Measurements from ENCODE around the gene MTG1.

MTG1 gene

DNA sequence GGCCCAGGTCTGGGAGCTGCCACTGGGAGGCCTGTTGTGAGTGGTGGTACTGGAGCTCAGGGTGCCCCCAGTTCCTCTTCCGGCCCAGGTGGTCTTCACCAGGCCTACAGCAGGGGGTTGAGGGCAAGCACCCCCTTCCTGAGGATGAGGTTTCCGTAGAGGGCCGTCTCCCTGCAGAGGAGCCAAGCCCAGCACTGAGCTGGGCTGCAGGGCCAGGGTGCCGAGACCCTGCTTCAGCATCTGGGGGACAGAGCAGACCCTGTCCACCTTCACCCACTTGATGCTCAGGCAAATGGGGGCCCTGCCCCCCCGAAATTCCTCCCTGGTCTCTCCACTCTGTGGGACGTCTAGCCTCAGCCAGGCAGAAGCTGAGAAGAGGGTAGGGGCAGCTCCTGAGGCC is 38.7 kb upstream of the MTG1 start:
- Histone ChIP-seq H3K79me2 (ENCODE audit: insufficient read depth, low read length) (no peaks in the 10 kb centered on the region), H3K36me3 (ENCODE audit: insufficient read depth, low read length) (no peaks in the 10 kb centered on the region), H3K27ac (ENCODE audit: low read depth, low read length, poor library complexity, severe bottlenecking) (no peak overlapping the region), H2AFZ (ENCODE audit: low read length) (no peak overlapping the region), H3K4me1 (ENCODE audit: insufficient read depth, low read length, severe bottlenecking) (peaks cover 7% of the 10 kb centered on the region), H3K9me2 (ENCODE audit: low read depth, low read length) (no peaks in the 10 kb centered on the region), H3K4me3 (ENCODE audit: low read depth, low read length, poor library complexity, severe bottlenecking) (no peak overlapping the region), H3F3A (ENCODE audit: insufficient read depth, low read length) (no peaks in the 10 kb centered on the region), H4K20me1 (ENCODE audit: insufficient read depth, low read length) (no peaks in the 10 kb centered on the region), H3K27me3 (ENCODE audit: insufficient read depth, low read length) (peaks cover 4% of the 10 kb centered on the region; the same call in 1 of the 2 replicates), H3K9ac (ENCODE audit: low read length) (no peak overlapping the region), H3K9me3 (ENCODE audit: low read length) (no peaks in the 10 kb centered on the region), H3K4me2 (ENCODE audit: low read length) (no peak overlapping the region)
- TF ChIP-seq EZH2 (IDR thresholded peaks at IDR 0.05; ENCODE audit: borderline replicate concordance, low read length), result no peak
- TF ChIP-seq, protein P1, sequence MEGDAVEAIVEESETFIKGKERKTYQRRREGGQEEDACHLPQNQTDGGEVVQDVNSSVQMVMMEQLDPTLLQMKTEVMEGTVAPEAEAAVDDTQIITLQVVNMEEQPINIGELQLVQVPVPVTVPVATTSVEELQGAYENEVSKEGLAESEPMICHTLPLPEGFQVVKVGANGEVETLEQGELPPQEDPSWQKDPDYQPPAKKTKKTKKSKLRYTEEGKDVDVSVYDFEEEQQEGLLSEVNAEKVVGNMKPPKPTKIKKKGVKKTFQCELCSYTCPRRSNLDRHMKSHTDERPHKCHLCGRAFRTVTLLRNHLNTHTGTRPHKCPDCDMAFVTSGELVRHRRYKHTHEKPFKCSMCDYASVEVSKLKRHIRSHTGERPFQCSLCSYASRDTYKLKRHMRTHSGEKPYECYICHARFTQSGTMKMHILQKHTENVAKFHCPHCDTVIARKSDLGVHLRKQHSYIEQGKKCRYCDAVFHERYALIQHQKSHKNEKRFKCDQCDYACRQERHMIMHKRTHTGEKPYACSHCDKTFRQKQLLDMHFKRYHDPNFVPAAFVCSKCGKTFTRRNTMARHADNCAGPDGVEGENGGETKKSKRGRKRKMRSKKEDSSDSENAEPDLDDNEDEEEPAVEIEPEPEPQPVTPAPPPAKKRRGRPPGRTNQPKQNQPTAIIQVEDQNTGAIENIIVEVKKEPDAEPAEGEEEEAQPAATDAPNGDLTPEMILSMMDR (IDR thresholded peaks at IDR 0.05; ENCODE audit: low read length), result no peak

DNA sequence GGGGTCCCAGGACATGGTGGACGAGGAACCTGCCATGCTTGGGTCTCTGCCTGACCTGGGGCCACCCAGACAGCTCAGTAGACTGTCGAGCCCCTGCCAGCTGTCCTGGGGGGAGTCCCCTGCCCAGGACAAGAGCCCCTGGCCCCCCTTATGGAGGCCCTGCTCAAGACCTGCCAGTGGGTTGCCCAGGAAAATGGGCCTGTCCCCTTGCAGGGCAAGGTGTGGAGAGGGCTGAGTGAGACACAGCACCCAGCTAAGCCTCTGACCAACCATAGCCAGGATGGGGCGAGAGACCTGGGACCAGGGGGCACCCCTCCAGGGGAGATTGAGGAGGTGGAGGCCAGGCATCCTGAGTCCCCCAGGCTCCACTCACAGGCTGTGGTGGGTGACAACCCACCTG is 38.0 kb upstream of the MTG1 start:
- Histone ChIP-seq H3K27me3 (ENCODE audit: insufficient read depth, low read length) (no peaks in the 10 kb centered on the region), H2AFZ (ENCODE audit: low read length) (no peak overlapping the region), H3K4me2 (ENCODE audit: low read length) (no peak overlapping the region), H3K36me3 (ENCODE audit: insufficient read depth, low read length) (no peaks in the 10 kb centered on the region), H3K9me3 (ENCODE audit: low read length) (no peaks in the 10 kb centered on the region), H3K9me2 (ENCODE audit: low read depth, low read length) (no peaks in the 10 kb centered on the region), H3K4me3 (ENCODE audit: low read depth, low read length, poor library complexity, severe bottlenecking) (no peak overlapping the region), H3K4me1 (ENCODE audit: insufficient read depth, low read length, severe bottlenecking) (peaks cover 7% of the 10 kb centered on the region), H3F3A (ENCODE audit: insufficient read depth, low read length) (no peaks in the 10 kb centered on the region), H4K20me1 (ENCODE audit: insufficient read depth, low read length) (no peaks in the 10 kb centered on the region), H3K27ac (ENCODE audit: low read depth, low read length, poor library complexity, severe bottlenecking) (no peak overlapping the region), H3K9ac (ENCODE audit: low read length) (no peak overlapping the region), H3K79me2 (ENCODE audit: insufficient read depth, low read length) (no peaks in the 10 kb centered on the region)
- TF ChIP-seq, protein P1 (IDR thresholded peaks at IDR 0.05; ENCODE audit: low read length), result no peak
- no peak for TF ChIP-seq EZH2 (IDR thresholded peaks at IDR 0.05; ENCODE audit: borderline replicate concordance, low read length)

DNA sequence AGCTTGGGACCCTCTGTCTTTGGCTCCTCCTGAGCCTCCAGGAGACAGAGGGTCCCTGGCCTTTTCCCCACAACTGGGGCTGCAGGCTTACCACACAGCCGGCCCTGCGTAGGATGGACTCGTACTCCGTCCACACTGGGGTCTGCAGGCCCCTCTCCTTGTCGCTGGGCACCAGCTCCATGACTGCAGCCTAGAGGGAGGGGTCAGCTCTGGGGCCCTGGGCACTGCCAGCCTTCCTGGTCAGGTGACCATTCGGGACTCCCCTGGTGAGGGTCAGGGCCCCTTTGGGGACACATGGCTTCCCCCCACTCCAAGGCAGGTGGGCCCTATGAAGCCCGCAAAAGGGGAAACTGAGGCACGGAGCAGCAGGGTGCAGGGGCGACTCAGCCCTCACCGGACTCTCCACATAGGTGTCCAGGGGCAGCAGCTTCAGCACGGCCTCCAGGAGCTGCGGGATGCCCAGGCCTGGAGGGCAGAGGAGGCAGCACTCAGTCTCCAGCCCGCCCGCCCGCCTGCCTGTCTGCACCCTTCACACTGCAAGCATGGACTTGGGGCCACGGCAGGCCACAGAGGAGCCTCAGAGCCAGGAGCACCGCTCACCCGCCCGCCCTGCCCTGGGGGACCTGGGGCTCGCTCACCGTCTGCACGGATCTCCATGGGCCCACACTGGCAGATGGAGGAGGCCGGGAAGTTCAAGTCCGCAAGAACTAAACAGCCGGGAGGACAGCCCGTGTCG is 37.2 kb upstream of the MTG1 start:
- TF ChIP-seq EZH2 (IDR thresholded peaks at IDR 0.05; ENCODE audit: borderline replicate concordance, low read length), result no peak
- TF ChIP-seq, protein P1 (IDR thresholded peaks at IDR 0.05; ENCODE audit: low read length), result no peak
- peaks cover 7% of the 10 kb centered on the region for H3K4me1 ChIP-seq (ENCODE audit: insufficient read depth, low read length, severe bottlenecking)
- H3K9ac ChIP-seq (ENCODE audit: low read length), result peak overlapping the region; percentile 51
- H2AFZ ChIP-seq (ENCODE audit: low read length), result no peak overlapping the region
- H3K4me3 ChIP-seq (ENCODE audit: low read depth, low read length, poor library complexity, severe bottlenecking), result peak overlapping the region; percentile 63
- no peaks in the 10 kb centered on the region for H4K20me1 ChIP-seq (ENCODE audit: insufficient read depth, low read length)
- H3F3A ChIP-seq (ENCODE audit: insufficient read depth, low read length), result no peaks in the 10 kb centered on the region
- H3K9me3 ChIP-seq (ENCODE audit: low read length), result no peaks in the 10 kb centered on the region
- H3K9me2 ChIP-seq (ENCODE audit: low read depth, low read length), result no peaks in the 10 kb centered on the region
- H3K79me2 ChIP-seq (ENCODE audit: insufficient read depth, low read length), result no peaks in the 10 kb centered on the region
- H3K27me3 ChIP-seq (ENCODE audit: insufficient read depth, low read length), result no peaks in the 10 kb centered on the region
- H3K36me3 ChIP-seq (ENCODE audit: insufficient read depth, low read length), result no peaks in the 10 kb centered on the region
- H3K27ac ChIP-seq (ENCODE audit: low read depth, low read length, poor library complexity, severe bottlenecking), result no peak overlapping the region
- H3K4me2 ChIP-seq (ENCODE audit: low read length), result peak overlapping the region; percentile 73
